ENCODE measurements around the gene UNC119.

Gene UNC119

DNA sequence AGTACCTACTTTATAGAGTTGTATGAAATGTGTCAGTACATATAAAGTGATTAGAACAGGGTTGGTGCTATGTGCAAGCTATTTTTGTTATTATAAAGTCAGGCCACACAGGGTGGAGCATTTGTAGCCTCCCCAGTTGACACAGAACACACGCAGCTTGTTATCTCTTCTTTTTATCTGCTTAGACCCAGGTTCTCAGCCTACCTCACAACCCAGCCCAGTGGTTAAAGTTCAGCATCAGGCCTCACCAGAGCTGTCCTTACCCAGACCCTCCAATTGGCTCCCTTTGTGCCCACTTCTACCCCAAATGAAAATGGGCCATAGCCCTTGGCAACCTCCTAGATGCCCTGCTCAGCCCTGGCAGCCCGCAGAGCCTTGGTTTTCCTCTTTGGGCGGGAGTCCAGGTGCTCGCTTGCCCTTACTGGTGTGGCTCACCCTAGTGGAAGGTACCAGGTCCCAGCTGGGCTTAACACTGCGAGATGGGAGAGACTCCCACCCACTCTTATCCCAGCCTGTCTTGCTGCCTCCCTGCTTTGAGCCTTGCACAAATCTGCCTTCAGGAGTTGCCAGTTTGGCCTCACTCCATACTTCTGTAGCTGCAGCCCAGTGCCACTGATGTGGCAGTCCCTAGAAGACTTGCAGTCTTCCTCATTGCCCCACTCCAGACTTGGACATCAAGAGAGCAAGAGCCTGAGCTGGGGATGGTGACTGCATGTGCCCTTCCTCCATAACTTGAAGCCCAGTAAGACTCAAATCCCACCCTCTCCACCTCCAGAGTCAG lies 20.0 kb upstream of the UNC119 start:
- no peak for DNase-seq

DNA sequence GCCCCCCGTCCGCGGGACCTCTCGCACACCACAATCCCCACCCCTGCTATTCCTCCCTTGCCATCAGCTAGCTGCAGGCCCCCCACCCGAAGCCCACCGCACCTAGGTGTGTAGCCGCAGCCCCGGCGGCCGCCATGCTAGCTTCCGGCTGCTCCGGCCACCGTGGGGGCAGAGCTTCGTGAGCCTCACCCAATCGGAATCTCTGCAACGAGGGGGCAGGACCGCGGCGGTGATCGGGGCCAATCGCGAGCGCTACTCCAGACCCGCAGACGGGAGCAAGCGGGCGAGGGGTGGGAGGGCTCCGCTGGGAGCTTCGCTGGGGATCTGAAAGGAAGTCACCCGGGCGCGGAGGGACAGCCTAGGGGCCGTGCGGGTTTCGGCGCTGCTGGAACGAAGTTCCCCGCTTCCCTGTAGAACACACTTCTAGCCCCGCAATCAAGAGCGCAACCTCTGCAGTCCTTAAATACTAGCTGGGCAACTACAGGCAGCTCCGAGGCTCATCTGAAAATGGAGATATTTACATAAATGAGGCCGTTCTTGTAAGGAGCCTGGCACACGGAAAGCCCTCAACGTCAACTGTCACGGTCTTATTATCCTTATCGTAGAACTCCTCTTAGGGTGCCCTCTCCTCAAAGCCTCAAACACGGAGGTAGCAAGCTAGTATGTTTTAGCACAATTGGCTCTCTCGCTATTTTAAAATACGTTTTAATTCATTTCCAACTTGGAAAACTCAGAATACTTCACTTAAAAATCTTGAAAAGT lies 19.1 kb upstream of the UNC119 start, which contains the start of gene PIGS:
TSS of gene PIGS (minus strand) at position 164 of the 762 bp plus-strand sequence. CDS start at position 136, 28 bp downstream.
- peak; percentile 91 for DNase-seq

DNA sequence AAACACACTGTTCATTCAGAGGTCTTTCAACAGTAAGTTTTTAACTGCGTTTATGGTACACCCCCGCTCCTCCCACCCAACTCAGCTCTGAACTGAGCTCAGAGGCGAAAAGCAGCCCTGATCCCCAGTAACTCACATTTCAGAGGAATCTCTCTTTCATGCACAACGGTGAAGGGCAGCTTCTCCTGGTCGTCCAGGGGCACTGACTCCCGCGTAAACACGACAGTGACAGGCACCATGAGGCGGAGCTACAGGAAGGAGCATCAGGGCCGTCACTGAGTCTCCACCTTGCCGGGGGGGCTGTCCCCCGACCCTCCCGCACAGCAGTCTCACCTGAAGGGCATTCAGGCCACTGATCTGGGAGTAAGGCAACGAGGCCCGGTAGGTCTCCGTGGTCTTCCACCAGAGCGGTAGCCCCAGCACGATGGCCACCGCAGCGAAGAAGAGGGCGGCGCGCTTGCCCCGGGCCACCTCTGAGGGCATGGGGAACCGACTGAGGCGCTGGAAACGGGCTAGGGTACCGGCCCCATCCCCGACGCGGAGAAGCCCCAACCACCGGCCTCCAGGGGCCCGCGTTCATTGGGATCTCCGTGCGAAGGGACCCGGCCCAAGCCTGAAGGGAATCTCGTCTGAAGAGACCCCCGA lies 18.4 kb upstream of the UNC119 start:
- peak; percentile 52 for DNase-seq

- no peak for DNase-seq
Observed at GRCh38 chr17:28569446-28569845, 17.0 kb upstream of the UNC119 start.

GRCh38 chr17:28567604-28568003 lies 15.2 kb upstream of the UNC119 start:
- no peak for DNase-seq

- no peak for DNase-seq
Observed at GRCh38 chr17:28563475-28563874, 11.1 kb upstream of the UNC119 start.

- DNase-seq = no peak
Observed at GRCh38 chr17:28555022-28555421, 2.6 kb upstream of the UNC119 start.

- DNase-seq = no peak
Observed at GRCh38 chr17:28554565-28554964, 2.1 kb upstream of the UNC119 start.

DNA sequence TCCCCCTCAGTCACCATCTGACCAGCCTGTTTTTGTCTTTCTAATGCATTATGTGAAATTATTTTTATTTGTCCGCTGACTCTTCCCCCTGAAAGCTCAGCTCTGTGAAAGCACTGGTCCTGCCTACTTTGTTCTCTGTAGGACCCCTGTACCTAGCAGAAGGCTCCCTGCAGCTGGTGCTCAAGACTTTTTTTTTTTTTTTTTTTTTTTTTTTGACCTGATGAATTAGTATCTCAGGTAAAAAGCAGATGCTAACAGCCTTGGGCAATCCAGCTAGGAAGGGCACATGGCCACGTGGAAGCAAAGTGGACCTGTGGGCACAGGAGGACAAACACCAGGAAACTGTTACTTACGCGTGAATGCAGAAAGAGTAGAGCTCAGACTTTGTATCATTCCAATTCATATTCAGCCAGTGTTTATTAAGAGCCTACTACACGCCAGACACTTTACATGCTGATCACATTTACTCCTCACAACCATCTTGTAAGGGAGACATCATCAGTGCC lies 629 bp upstream of the UNC119 start:
- DNase-seq = no peak

GRCh38 chr17:28551421-28552175 lies 826 bp downstream of the UNC119 start:
- no peak for DNase-seq

DNA sequence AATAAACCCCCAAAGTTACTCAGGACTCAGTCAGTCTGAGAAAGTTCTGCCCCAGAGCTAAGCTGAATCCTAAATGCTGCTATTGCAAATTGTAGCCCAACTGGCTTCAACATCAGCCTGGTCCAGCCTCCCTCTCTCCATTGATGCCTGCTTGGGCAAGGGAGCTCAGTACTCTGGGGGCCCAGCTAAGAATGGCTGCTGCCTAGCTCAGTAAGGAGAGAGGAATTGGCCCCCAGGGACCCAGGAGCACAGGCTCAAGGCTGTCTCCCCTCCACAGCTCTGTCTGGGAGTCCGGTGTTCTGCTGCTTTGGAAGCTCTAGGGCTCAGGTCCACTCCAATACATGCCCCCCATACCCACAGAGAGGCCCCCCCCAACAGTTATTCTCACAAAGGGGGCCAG lies 1.6 kb downstream of the UNC119 start:
- DNase-seq = no peak

- DNase-seq = peak; percentile 81
Observed at GRCh38 chr17:28549236-28550132, 2.9 kb downstream of the UNC119 start.

DNA sequence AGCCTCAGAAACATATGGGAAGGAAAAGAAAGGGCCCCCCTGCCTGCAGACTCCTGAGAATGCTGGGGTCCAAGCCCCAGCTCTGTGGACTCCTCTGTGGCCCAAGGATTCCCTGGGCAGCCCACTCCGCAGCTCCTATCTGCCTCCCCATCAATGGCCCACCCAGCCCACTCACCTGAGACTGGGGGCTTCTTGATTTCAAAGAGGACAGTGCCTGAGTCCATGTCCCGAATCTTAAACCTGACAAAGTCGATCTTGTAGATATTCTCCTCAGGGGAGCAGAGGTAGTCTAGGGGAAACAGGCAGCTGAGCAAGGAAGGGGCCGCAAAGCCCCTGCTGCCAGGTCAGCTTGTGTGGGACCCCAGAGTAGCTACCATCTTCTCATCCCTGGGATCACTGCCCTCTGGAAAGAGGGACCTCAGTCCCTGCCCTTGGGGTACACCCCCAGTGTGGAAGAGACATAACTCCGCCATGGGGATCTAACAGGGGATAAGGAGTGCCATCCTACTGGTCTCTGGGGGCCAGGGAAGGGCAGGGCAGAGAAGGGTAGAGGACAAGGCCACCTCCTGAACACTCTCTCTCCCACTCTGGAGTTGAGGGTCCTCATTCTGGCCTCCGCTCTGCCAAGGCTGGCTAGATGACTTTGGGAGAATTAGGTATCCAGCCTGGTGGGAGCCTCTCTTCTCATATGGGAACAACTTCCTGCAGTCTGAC lies 3.9 kb downstream of the UNC119 start:
- DNase-seq = no peak

GRCh38 chr17:28547623-28548416 lies 4.6 kb downstream of the UNC119 start:
- DNase-seq = peak; percentile 75

DNA sequence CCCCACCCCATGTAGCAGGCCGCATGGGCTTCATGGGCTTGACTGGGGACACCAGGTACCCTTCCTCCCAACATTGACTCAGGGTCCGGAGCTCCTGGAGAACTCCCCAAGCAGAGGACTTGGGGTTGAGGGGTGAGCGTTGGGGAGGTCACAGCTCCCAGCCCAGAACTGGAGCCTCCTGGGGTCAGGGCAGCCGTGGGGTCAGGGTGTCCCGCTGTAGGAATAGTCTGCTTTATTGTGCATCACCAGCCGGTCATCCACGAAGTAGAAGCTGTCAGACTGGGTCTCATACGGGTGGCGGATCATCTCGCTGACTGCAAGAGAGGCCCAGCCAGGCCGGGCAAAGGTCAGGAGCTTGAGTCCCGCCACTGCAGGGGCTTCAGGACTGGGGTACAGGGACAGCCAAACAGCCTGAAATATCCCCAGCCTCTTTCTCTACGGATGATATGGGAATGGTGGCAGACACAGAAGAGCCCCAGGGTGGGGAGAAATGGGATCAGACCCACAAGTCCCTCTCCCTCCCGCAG lies 5.3 kb downstream of the UNC119 start:
- no peak for DNase-seq

DNA sequence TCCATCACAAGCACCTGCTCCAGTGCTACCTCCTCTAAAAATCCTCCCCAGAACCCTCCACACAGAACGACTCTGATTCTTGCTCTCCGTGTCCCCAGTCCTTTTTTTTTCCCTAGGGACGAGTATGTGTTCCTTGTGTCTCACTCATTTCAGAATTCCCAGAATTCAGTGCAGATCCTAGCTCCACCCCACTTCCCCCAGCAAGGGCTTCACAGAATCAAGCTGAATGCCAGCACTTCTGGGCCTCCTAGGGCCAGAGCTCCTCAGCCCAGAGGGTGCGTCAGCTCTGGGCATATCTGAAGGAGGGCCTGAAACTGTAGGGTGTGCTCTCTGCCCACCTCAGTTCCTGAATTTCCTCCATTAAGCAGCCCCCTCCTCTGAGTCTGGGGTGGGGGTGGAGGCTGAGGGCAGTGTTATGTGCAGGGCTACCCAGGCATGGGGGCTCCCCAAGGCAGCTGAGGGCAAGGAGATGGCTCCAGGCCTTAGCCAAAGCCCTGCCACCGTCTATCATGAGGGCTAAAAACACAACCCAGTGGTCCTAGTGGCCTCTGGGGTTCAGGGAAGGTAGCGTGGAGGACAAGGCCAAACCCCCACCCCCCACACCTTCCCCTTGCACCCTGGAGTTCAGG lies 6.5 kb downstream of the UNC119 start:
- no peak for DNase-seq

DNA sequence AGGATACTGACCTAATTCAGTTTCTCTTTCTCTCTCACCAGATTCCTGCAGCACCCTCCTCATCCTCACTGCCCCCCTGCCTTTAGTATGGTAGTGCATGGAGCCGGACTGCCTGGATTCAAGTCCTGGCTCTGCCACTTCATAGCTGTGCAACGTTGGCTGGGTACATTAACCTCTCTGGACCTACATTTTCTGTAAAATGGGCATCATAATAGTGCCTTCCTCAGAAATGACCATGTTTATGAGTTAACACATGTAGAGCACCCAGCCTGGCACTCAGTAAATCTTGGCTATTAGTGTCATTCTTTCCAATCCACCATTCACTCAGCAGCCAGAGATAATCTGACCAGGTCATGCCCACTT lies 7.3 kb downstream of the UNC119 start:
- DNase-seq = no peak

- DNase-seq = no peak
Observed at GRCh38 chr17:28544402-28545140, 7.9 kb downstream of the UNC119 start.

DNA sequence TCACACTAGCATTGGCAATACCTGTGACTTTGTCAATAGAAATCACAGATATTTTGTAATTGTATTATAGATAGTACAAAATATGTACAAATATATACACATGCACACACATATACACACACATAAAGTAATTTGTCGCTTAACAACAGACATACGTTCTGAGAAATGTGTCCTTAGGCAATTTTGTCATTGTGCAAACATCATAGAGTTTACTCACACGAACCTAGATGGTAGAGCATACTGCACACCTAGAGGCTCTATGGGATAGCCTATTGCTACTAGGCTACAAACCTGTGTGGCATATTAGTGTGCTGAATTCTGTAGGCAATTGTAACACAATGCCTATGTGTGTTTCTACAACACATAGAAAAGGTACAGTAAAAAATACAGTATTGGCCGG lies 11.0 kb downstream of the UNC119 start:
- no peak for DNase-seq
